Measurements from ENCODE around the gene OSER1.

The OSER1 gene

DNA sequence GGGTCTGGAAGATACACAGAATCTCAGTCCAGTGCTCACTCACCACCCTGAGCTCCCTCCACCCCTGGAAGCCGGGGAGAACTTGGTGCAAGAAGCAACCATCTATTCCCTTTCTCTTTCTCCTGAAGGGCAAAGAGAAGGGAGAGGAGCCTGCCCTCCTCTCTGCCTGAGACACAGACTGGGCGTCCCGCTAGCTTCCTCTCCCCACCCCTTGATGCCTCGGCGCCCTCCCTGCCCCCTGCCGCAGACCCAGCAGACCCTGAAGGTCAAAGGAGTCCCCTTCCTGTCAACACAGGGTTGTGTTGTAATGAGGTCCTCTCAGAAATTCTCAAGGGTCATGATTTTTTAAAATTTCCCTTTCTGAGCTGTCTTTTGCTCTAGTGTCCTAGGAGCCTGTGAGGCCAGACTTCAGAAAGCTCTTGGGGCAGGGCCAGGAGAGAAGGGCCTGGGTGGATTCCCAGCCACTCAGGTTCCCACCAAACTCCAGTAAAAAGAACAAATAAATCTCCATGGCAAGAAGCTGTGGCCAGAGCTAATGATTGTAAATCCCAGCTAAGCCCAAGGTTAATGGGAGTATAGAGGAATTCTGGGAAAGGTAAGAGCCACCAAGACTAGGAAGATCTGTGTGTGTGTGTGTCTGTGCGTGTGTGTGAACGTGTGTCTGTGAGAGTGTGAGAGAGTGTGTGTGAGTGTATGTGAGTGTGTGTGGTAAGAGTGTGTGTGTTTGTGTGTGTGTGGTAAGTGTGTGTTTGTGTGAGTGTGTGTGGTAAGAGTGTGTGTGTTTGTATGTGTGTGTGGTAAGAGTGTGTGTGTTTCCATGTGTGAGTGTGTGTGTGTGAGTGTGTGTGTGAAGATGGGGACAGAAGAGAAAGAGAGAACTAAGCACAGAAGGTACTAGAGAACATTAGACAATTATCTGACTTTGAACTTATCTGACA is 22.5 kb downstream of the OSER1 start:
- H3K4me1 Mint-ChIP-seq (ENCODE audit: low read depth in 2 of 2): peaks cover 0 to 6% of the 10 kb centered on the region in 2 donors
- H3K27ac Mint-ChIP-seq: no peak overlapping the region
- ATAC-seq (replicated peaks) (no peak), DNase-seq (no peak)
- no peaks in the 10 kb centered on the region for H3K36me3 Mint-ChIP-seq (ENCODE audit: insufficient read depth)
- peak overlapping the region in 1 of 2 donors; percentile 10 for H3K4me3 Mint-ChIP-seq
- H3K9me3 Mint-ChIP-seq: no peaks in the 10 kb centered on the region
- H3K27me3 Mint-ChIP-seq: peaks cover 52 to 59% of the 10 kb centered on the region in 2 donors

- DNase-seq (no peak), ATAC-seq (replicated peaks) (no peak)
- H3K27ac Mint-ChIP-seq: no peak within 1 kb of the TSS
- H3K9me3 Mint-ChIP-seq: no peaks in the 10 kb centered on the region
- peak within 1 kb of the TSS in 1 of 2 donors; percentile 10 for H3K4me3 Mint-ChIP-seq
- peaks cover 61 to 67% of the 10 kb centered on the region in 2 donors for H3K27me3 Mint-ChIP-seq
- no peaks in the 10 kb centered on the region for H3K36me3 Mint-ChIP-seq (ENCODE audit: insufficient read depth)
- peaks cover 0 to 6% of the 10 kb centered on the region in 2 donors for H3K4me1 Mint-ChIP-seq (ENCODE audit: low read depth in 2 of 2)
These were observed 23.4 kb downstream of the OSER1 start, which contains the start of gene JPH2 for GRCh38 chr20:44187054-44187771. Gene JPH2 (minus strand): TSS chr20:44187188. CDS start chr20:44186705, 483 bp downstream.

DNA sequence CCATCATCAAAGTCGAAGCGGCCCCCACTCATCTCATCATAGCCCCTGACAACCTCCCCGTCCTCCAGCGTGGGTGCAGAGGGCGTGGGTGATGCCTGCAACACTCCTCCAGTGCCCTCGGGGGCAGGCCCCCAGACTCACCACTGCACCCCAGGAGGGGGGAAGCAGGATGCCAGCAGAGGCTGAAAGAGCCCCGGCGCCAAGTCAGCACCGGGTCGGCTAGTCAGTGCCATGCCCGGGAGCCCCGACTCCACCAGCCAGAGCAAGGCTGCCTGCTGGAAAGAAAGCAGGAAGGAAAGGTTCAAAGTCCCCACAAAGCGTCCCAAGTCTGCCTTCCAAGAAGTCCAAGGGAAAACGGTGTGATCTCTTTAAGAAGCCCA is 23.9 kb downstream of the OSER1 start:
- Mint-ChIP-seq H3K4me3 (no peak overlapping the region), H3K9me3 (no peaks in the 10 kb centered on the region), H3K4me1 (ENCODE audit: low read depth in 2 of 2) (peaks cover 0 to 6% of the 10 kb centered on the region in 2 donors), H3K27me3 (peaks cover 66 to 72% of the 10 kb centered on the region in 2 donors), H3K27ac (no peak overlapping the region), H3K36me3 (ENCODE audit: insufficient read depth) (no peaks in the 10 kb centered on the region)
- DNase-seq (no peak), ATAC-seq (replicated peaks) (no peak)

- Mint-ChIP-seq H3K9me3 (no peaks in the 10 kb centered on the region), H3K27ac (no peak overlapping the region), H3K4me3 (no peak overlapping the region), H3K27me3 (peaks cover 70 to 77% of the 10 kb centered on the region in 2 donors), H3K36me3 (ENCODE audit: insufficient read depth) (no peaks in the 10 kb centered on the region), H3K4me1 (ENCODE audit: low read depth in 2 of 2) (peaks cover 0 to 6% of the 10 kb centered on the region in 2 donors)
- ATAC-seq (replicated peaks): no peak
- DNase-seq: no peak
These were observed 24.4 kb downstream of the OSER1 start for GRCh38 chr20:44186201-44186600.

GRCh38 chr20:44185574-44185973 is 25.0 kb downstream of the OSER1 start:
- H3K4me3 Mint-ChIP-seq: no peak overlapping the region
- H3K27me3 Mint-ChIP-seq: peaks cover 70 to 83% of the 10 kb centered on the region in 2 donors
- H3K36me3 Mint-ChIP-seq (ENCODE audit: insufficient read depth): no peaks in the 10 kb centered on the region
- no peak overlapping the region for H3K27ac Mint-ChIP-seq
- peaks cover 0 to 6% of the 10 kb centered on the region in 2 donors for H3K4me1 Mint-ChIP-seq (ENCODE audit: low read depth in 2 of 2)
- H3K9me3 Mint-ChIP-seq: no peaks in the 10 kb centered on the region
- DNase-seq: no peak
- no peak for ATAC-seq (replicated peaks)

- ATAC-seq (replicated peaks) (no peak), DNase-seq (no peak)
- Mint-ChIP-seq H3K9me3 (no peaks in the 10 kb centered on the region), H3K4me3 (no peak overlapping the region), H3K4me1 (ENCODE audit: low read depth in 2 of 2) (peaks cover 0 to 6% of the 10 kb centered on the region in 2 donors), H3K27ac (no peak overlapping the region), H3K36me3 (ENCODE audit: insufficient read depth) (no peaks in the 10 kb centered on the region), H3K27me3 (peaks cover 62 to 77% of the 10 kb centered on the region in 2 donors)
These were observed 27.3 kb downstream of the OSER1 start for GRCh38 chr20:44183282-44183681.

GRCh38 chr20:44182863-44183262 is 27.7 kb downstream of the OSER1 start:
- no peak overlapping the region for H3K4me3 Mint-ChIP-seq
- no peaks in the 10 kb centered on the region for H3K9me3 Mint-ChIP-seq
- H3K27ac Mint-ChIP-seq: no peak overlapping the region
- H3K27me3 Mint-ChIP-seq: peaks cover 57 to 75% of the 10 kb centered on the region in 2 donors
- H3K4me1 Mint-ChIP-seq (ENCODE audit: low read depth in 2 of 2): peaks cover 0 to 6% of the 10 kb centered on the region in 2 donors
- ATAC-seq (replicated peaks) (no peak), DNase-seq (no peak)
- no peaks in the 10 kb centered on the region for H3K36me3 Mint-ChIP-seq (ENCODE audit: insufficient read depth)

DNA sequence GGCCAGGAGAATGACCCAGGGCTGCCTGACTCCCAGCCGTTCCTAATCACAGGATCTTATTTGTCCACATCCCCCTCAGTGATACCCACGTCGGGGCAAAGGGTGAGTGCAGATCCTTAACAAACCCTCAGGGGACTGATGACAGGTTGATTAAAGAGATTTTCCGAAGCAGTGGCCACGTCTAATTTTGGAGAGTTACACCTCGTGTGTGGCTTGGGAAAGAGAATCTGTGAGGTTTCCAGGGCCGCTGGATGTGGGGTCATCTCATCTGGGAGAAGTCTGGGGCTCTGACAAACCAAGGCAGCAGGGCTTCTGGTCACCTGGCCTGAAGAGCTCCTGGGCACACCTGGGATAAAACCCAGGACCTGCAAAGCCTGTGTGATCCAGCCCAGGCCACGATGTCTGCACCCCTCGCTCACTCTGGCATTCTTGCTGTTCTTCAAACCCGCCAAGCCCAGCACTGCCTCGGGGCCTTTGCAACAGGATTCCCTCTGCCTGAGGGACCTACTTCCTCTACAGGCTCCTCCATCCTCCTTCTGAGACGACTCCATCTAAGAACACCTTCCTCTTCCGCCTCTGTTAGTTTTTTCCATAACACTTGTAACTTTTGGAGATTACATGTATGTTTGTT is 28.3 kb downstream of the OSER1 start:
- ATAC-seq (replicated peaks) (no peak), DNase-seq (no peak)
- Mint-ChIP-seq H3K4me3 (no peak overlapping the region), H3K27ac (no peak overlapping the region), H3K4me1 (ENCODE audit: low read depth in 2 of 2) (peaks cover 0 to 2% of the 10 kb centered on the region in 2 donors), H3K36me3 (ENCODE audit: insufficient read depth) (no peaks in the 10 kb centered on the region), H3K9me3 (no peaks in the 10 kb centered on the region), H3K27me3 (peaks cover 51 to 75% of the 10 kb centered on the region in 2 donors)

- no peaks in the 10 kb centered on the region for H3K36me3 Mint-ChIP-seq (ENCODE audit: insufficient read depth)
- H3K27me3 Mint-ChIP-seq: peaks cover 47 to 75% of the 10 kb centered on the region in 2 donors
- H3K4me1 Mint-ChIP-seq (ENCODE audit: low read depth in 2 of 2): peaks cover 0 to under 1% of the 10 kb centered on the region in 2 donors
- H3K27ac Mint-ChIP-seq: no peak overlapping the region
- no peaks in the 10 kb centered on the region for H3K9me3 Mint-ChIP-seq
- H3K4me3 Mint-ChIP-seq: no peak overlapping the region
- ATAC-seq (replicated peaks) (no peak), DNase-seq (no peak)
These were observed 29.0 kb downstream of the OSER1 start for GRCh38 chr20:44181611-44182010.

DNA sequence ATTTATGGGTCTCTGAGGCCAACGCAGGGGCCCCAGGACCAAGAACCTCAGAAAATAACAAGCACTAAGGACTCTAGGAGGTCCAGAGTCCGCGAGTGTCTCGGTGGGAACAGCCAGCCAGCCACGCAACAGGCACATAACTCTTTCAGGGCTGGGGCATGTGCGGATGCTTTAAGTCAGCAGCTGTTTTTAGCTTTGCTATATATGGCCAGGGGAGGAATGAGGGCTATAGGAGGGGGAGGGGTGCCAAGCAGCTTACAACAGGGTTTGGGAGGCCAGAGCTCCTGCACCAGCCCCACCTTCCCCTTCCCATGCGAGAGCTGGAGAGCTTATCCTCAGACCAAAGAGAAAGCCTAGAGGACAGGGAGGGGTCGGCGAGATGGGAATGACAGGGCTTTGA is 29.8 kb downstream of the OSER1 start:
- no peak overlapping the region for H3K4me3 Mint-ChIP-seq
- no peak overlapping the region for H3K27ac Mint-ChIP-seq
- DNase-seq: no peak
- no peaks in the 10 kb centered on the region for H3K4me1 Mint-ChIP-seq (ENCODE audit: low read depth in 2 of 2)
- no peak for ATAC-seq (replicated peaks)
- no peaks in the 10 kb centered on the region for H3K9me3 Mint-ChIP-seq
- H3K36me3 Mint-ChIP-seq (ENCODE audit: insufficient read depth): no peaks in the 10 kb centered on the region
- peaks cover 44 to 75% of the 10 kb centered on the region in 2 donors for H3K27me3 Mint-ChIP-seq

DNA sequence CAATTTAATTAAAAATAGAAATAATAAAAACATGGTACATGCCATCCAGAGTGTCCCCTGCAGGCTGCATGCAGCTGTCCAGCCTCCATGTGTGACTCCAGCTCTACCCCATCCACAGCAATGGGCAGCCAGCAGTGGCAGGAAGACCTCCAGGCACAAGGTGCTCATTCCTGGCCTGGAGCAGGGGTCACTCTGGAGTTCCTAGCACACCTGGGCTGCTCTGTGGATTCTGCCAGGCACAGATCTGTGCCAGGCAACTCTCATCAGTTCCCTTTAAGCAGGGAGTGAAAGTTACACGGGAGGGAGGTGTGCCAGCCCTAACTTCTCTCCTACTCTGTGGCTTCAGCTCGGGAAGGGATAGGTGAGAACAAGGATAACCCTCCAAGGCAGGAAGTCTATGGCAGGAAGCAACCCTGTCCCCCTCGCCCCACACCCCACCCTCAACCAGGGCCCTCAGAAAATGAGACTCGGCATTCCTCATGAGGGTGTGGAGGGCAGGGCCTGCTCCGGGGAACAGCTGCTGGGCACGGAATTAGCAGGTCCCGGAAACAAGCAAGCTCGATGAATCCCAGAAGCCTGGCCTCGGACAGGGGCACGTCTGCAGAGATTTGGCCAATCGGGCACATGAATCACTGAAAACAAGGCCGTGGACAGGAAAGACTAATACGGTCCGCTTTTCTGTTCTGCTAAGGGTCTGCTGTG is 33.6 kb downstream of the OSER1 start:
- H3K27me3 Mint-ChIP-seq: peaks cover 38 to 72% of the 10 kb centered on the region in 2 donors
- H3K27ac Mint-ChIP-seq: no peak overlapping the region
- no peaks in the 10 kb centered on the region for H3K36me3 Mint-ChIP-seq (ENCODE audit: insufficient read depth)
- ATAC-seq (replicated peaks): no peak
- DNase-seq: no peak
- H3K9me3 Mint-ChIP-seq: no peaks in the 10 kb centered on the region
- no peaks in the 10 kb centered on the region for H3K4me1 Mint-ChIP-seq (ENCODE audit: low read depth in 2 of 2)
- no peak overlapping the region for H3K4me3 Mint-ChIP-seq

DNA sequence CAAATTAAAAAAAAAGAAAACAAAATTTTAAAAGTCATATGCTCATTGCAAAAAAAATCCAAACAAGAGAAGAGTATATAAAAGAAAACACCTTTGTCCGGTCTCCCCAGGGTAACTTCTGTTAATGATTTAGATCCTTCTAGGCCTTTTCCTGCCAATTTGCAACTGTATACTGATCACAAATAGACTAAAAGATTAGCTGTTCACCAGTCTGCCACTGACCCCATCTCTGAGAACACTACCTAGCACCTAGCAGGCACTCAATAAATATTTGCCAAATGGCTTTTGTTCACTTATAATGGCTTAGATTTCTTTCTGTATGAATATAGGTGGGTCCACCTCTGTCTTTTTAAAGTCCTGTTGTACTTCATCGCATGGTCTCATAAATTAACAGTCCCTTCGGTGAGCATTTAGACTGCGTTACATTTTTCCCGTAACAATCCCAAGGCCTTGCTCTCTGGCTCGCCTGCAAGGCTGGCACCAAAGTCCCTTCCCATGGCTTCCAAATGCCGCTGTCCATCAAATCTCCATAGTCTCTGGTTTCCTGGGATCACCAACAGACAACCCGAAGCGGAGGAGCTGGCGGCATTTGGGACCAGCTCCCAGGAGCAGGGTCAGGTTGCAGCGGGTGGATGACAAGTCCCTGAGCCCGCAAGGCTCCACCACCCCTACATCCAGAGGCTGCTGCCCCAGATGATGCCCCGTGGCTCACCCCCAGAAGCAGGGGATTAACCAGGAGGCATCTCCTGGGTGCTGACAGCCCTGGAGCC is 35.4 kb downstream of the OSER1 start:
- no peaks in the 10 kb centered on the region for H3K36me3 Mint-ChIP-seq (ENCODE audit: insufficient read depth)
- H3K4me1 Mint-ChIP-seq (ENCODE audit: low read depth in 2 of 2): no peaks in the 10 kb centered on the region
- peaks cover 48 to 73% of the 10 kb centered on the region in 2 donors for H3K27me3 Mint-ChIP-seq
- no peak overlapping the region for H3K4me3 Mint-ChIP-seq
- ATAC-seq (replicated peaks) (no peak), DNase-seq (no peak)
- no peaks in the 10 kb centered on the region for H3K9me3 Mint-ChIP-seq
- H3K27ac Mint-ChIP-seq: no peak overlapping the region
